C4-2B (cell line): ENCODE data around the gene NPTX1.

ENCODE experiments used
- CTCF ChIP-seq: fragments of 450-650 bp; conservative IDR thresholded peaks from 2 replicates; pipeline ENCODE4 v1.5.1; 2017; ENCODE audit warnings: mild to moderate bottlenecking
- ZFX ChIP-seq: fragments of 450-650 bp; IDR thresholded peaks from 2 replicates; pipeline ENCODE4 v1.6.1; 2017

- TF ChIP-seq CTCF (no peak), ZFX (no peak)
These were observed 18.1 kb upstream of the NPTX1 start for GRCh38 chr17:80494547-80494946.
